ENCODE results near the gene IFITM1. TPM values are rescaled to one million over a fixed set of nuclear protein-coding genes. Genes with fewer than 3 reads are reported as not detected.
A peak's percentile ranks its signal among the peaks of the same experiment; 100 is the strongest.

Gene IFITM1
- total and polyA plus RNA-seq, 3 experiments from 2014 or later, result 70.7 to 2,153 (median 75.9) TPM

- Mint-ChIP-seq H3K4me1 (peaks cover 42 to 59% (median 50%) of the 10 kb centered on the region in 3 donors), H3K4me3 (peak overlapping the region; percentile 77 to 92 (median 91)), H3K27me3 (no peaks in the 10 kb centered on the region), H3K9me3 (peaks cover 0 to 4% (median 2%) of the 10 kb centered on the region in 5 donors), H3K36me3 (peaks cover 6 to 30% (median 12%) of the 10 kb centered on the region in 3 donors), H3K27ac (peak overlapping the region in 5 of 8 donors; percentile 19 to 92 (median 70))
- H3K27me3 ChIP-seq (ENCODE audit: insufficient read depth, low read length, poor library complexity, severe bottlenecking), result no peaks in the 10 kb centered on the region
- POLR2A ChIA-PET, result interaction anchor here (0.5 to 4.6 kb wide), 11 partner anchors 8 to 75 kb away, joined by 3 to 71 read pairs (median 5); partner anchors contain the start of genes BET1L, PGGHG, PSMD13 and RIC8A
- no peaks in the 10 kb centered on the region for H3K36me3 ChIP-seq (ENCODE audit: insufficient read depth, low read length)
- CTCF ChIA-PET, result interaction anchor here (0.9 to 7.0 kb wide), 16 partner anchors 8 to 170 kb away, joined by 3 to 58 read pairs (median 6); partner anchors contain the start of genes BET1L, PSMD13, PTDSS2 and RIC8A
- H3K4me3 ChIP-seq (ENCODE audit: low read length), result peak overlapping the region; percentile 50
- peaks cover 47% of the 10 kb centered on the region for H3K4me1 ChIP-seq (ENCODE audit: insufficient read depth, low read length)
- no peak overlapping the region for H3K27ac ChIP-seq (ENCODE audit: low read depth, low read length)
- DNase-seq, result peak in 2 of 5 donors; percentile 47 to 71
- no peaks in the 10 kb centered on the region for H3K9me3 ChIP-seq (ENCODE audit: low read length)
Measured at GRCh38 chr11:279966-280705, 33.7 kb upstream of the IFITM1 start.

GRCh38 chr11:280706-281485, 32.9 kb upstream of the IFITM1 start:
- POLR2A ChIA-PET, result interaction anchor here (0.8 to 4.6 kb wide), 10 partner anchors 8 to 539 kb away, joined by 3 to 71 read pairs (median 6); partner anchors contain the start of genes BET1L, PGGHG, PSMD13 and RIC8A
- peaks cover 6 to 35% (median 12%) of the 10 kb centered on the region in 3 donors for H3K36me3 Mint-ChIP-seq
- CTCF ChIA-PET, result interaction anchor here (0.9 to 7.0 kb wide), 21 partner anchors 7 to 170 kb away, joined by 3 to 58 read pairs (median 4); partner anchors contain the start of genes BET1L, PSMD13, PTDSS2 and RIC8A

GRCh38 chr11:281486-282161, 32.2 kb upstream of the IFITM1 start:
- peaks cover 0 to 2% (median 2%) of the 10 kb centered on the region in 5 donors for H3K9me3 Mint-ChIP-seq
- peak overlapping the region; percentile 70 for H3K4me3 ChIP-seq (ENCODE audit: low read length)
- H3K4me3 Mint-ChIP-seq, result peak overlapping the region; percentile 83 to 93 (median 91)
- peaks cover 55% of the 10 kb centered on the region for H3K4me1 ChIP-seq (ENCODE audit: insufficient read depth, low read length)
- H3K27me3 Mint-ChIP-seq, result no peaks in the 10 kb centered on the region
- H3K4me1 Mint-ChIP-seq, result peaks cover 44 to 72% (median 59%) of the 10 kb centered on the region in 3 donors
- H3K9me3 ChIP-seq (ENCODE audit: low read length), result no peaks in the 10 kb centered on the region
- H3K27ac Mint-ChIP-seq, result peak overlapping the region in 6 of 8 donors; percentile 45 to 92 (median 74)
- H3K36me3 Mint-ChIP-seq, result peaks cover 5 to 34% (median 8%) of the 10 kb centered on the region in 3 donors
- DNase-seq, result no peak
- no peaks in the 10 kb centered on the region for H3K27me3 ChIP-seq (ENCODE audit: insufficient read depth, low read length, poor library complexity, severe bottlenecking)
- no peak overlapping the region for H3K27ac ChIP-seq (ENCODE audit: low read depth, low read length)
- ChIA-PET POLR2A (interaction anchor here (0.7 to 4.6 kb wide), 8 partner anchors 9 to 538 kb away, joined by 3 to 71 read pairs (median 6); partner anchors contain the start of genes BET1L, PSMD13 and RIC8A), CTCF (interaction anchor here (0.9 to 7.0 kb wide), 17 partner anchors 8 to 166 kb away, joined by 3 to 58 read pairs (median 6); partner anchors contain the start of genes BET1L, PSMD13 and RIC8A)
- no peaks in the 10 kb centered on the region for H3K36me3 ChIP-seq (ENCODE audit: insufficient read depth, low read length)

More at GRCh38 chr11:280706-281485, 32.9 kb upstream of the IFITM1 start:
- no peak overlapping the region for H3K27ac ChIP-seq (ENCODE audit: low read depth, low read length)
- Mint-ChIP-seq H3K27me3 (no peaks in the 10 kb centered on the region), H3K27ac (peak overlapping the region; percentile 57 to 97 (median 79)), H3K4me3 (peak overlapping the region; percentile 83 to 93 (median 91)), H3K4me1 (peaks cover 42 to 67% (median 54%) of the 10 kb centered on the region in 3 donors), H3K9me3 (peaks cover 0 to 4% (median 2%) of the 10 kb centered on the region in 5 donors)
- peak overlapping the region; percentile 70 for H3K4me3 ChIP-seq (ENCODE audit: low read length)
- H3K36me3 ChIP-seq (ENCODE audit: insufficient read depth, low read length), result no peaks in the 10 kb centered on the region
- no peaks in the 10 kb centered on the region for H3K27me3 ChIP-seq (ENCODE audit: insufficient read depth, low read length, poor library complexity, severe bottlenecking)
- no peaks in the 10 kb centered on the region for H3K9me3 ChIP-seq (ENCODE audit: low read length)
- H3K4me1 ChIP-seq (ENCODE audit: insufficient read depth, low read length), result peaks cover 47% of the 10 kb centered on the region
- peak in 3 of 5 donors; percentile 43 to 67 (median 59) for DNase-seq

GRCh38 chr11:282171-282570, 31.7 kb upstream of the IFITM1 start:
- DNase-seq, result no peak
- H3K27me3 ChIP-seq (ENCODE audit: insufficient read depth, low read length, poor library complexity, severe bottlenecking), result no peaks in the 10 kb centered on the region
- no peaks in the 10 kb centered on the region for H3K36me3 ChIP-seq (ENCODE audit: insufficient read depth, low read length)
- CTCF ChIA-PET, result interaction anchor here (0.9 to 7.0 kb wide), 7 partner anchors 11 to 74 kb away, joined by 3 to 58 read pairs (median 9); partner anchors contain the start of genes BET1L and RIC8A
- no peak overlapping the region for H3K27ac ChIP-seq (ENCODE audit: low read depth, low read length)
- Mint-ChIP-seq H3K4me1 (peaks cover 48 to 75% (median 61%) of the 10 kb centered on the region in 3 donors), H3K9me3 (peaks cover 0 to 2% (median 0%) of the 10 kb centered on the region in 5 donors), H3K27me3 (peaks cover 0 to 3% of the 10 kb centered on the region in 2 donors), H3K4me3 (peak overlapping the region; percentile 83 to 93 (median 91)), H3K36me3 (peaks cover 3 to 34% (median 5%) of the 10 kb centered on the region in 3 donors), H3K27ac (peak overlapping the region in 6 of 8 donors; percentile 35 to 94 (median 74))
- peaks cover 59% of the 10 kb centered on the region for H3K4me1 ChIP-seq (ENCODE audit: insufficient read depth, low read length)
- H3K4me3 ChIP-seq (ENCODE audit: low read length), result peak overlapping the region; percentile 70
- POLR2A ChIA-PET, result interaction anchor here (0.7 to 4.6 kb wide), 4 partner anchors 14 to 114 kb away, joined by 3 to 71 read pairs (median 8); partner anchors contain the start of gene PSMD13
- no peaks in the 10 kb centered on the region for H3K9me3 ChIP-seq (ENCODE audit: low read length)

GRCh38 chr11:282630-283360, 31.0 kb upstream of the IFITM1 start:
- Histone ChIP-seq H3K27ac (ENCODE audit: low read depth, low read length) (no peak overlapping the region), H3K36me3 (ENCODE audit: insufficient read depth, low read length) (no peaks in the 10 kb centered on the region), H3K4me1 (ENCODE audit: insufficient read depth, low read length) (peaks cover 58% of the 10 kb centered on the region), H3K27me3 (ENCODE audit: insufficient read depth, low read length, poor library complexity, severe bottlenecking) (no peaks in the 10 kb centered on the region), H3K9me3 (ENCODE audit: low read length) (no peaks in the 10 kb centered on the region), H3K4me3 (ENCODE audit: low read length) (peak overlapping the region; percentile 70)
- H3K27ac Mint-ChIP-seq, result peak overlapping the region; percentile 1 to 94 (median 64)
- ChIA-PET POLR2A (interaction anchor here (0.7 to 4.6 kb wide), 5 partner anchors 14 to 134 kb away, joined by 3 to 71 read pairs (median 4); no protein-coding TSS in a partner anchor), CTCF (interaction anchor here (0.9 to 7.0 kb wide), 10 partner anchors 8 to 75 kb away, joined by 3 to 58 read pairs (median 7); partner anchors contain the start of genes BET1L and RIC8A)
- peaks cover 47 to 72% (median 56%) of the 10 kb centered on the region in 3 donors for H3K4me1 Mint-ChIP-seq
- no peak for DNase-seq
- peaks cover 0 to 4% of the 10 kb centered on the region in 2 donors for H3K27me3 Mint-ChIP-seq
- peak overlapping the region; percentile 83 to 93 (median 91) for H3K4me3 Mint-ChIP-seq
- peaks cover 0 to 2% (median 0%) of the 10 kb centered on the region in 5 donors for H3K9me3 Mint-ChIP-seq
- peaks cover 3 to 34% (median 5%) of the 10 kb centered on the region in 3 donors for H3K36me3 Mint-ChIP-seq

- Histone ChIP-seq H3K4me3 (ENCODE audit: low read length) (no peak overlapping the region), H3K4me1 (ENCODE audit: insufficient read depth, low read length) (peaks cover 50% of the 10 kb centered on the region), H3K36me3 (ENCODE audit: insufficient read depth, low read length) (no peaks in the 10 kb centered on the region), H3K27me3 (ENCODE audit: insufficient read depth, low read length, poor library complexity, severe bottlenecking) (no peaks in the 10 kb centered on the region), H3K9me3 (ENCODE audit: low read length) (no peaks in the 10 kb centered on the region), H3K27ac (ENCODE audit: low read depth, low read length) (no peak overlapping the region)
- Mint-ChIP-seq H3K27me3 (peaks cover 0 to 9% of the 10 kb centered on the region in 2 donors), H3K4me1 (peaks cover 43 to 71% (median 50%) of the 10 kb centered on the region in 3 donors), H3K9me3 (no peaks in the 10 kb centered on the region), H3K27ac (peak overlapping the region in 3 of 8 donors; percentile 26 to 63 (median 58)), H3K4me3 (peak overlapping the region in 6 of 7 donors; percentile 66 to 92 (median 90)), H3K36me3 (peaks cover 3 to 40% (median 5%) of the 10 kb centered on the region in 3 donors)
- POLR2A ChIA-PET, result interaction anchor here (0.6 to 1.2 kb wide), 3 partner anchors 15 to 32 kb away, joined by 3 read pairs; no protein-coding TSS in a partner anchor
- no peak for DNase-seq
- CTCF ChIA-PET, result interaction anchor here (0.6 to 7.0 kb wide), 7 partner anchors 9 to 33 kb away, joined by 3 to 49 read pairs (median 4); no protein-coding TSS in a partner anchor
Measured at GRCh38 chr11:283405-284104, 30.3 kb upstream of the IFITM1 start.
